Ascending aorta (tissue), 2 donors: ENCODE data around the gene FAM3C. TPM values are rescaled to one million over a fixed set of nuclear protein-coding genes. Genes with fewer than 3 reads are reported as not detected.
A peak's percentile ranks its signal among the peaks of the same experiment; 100 is the strongest.
"Not testable (repeated sequence)": the region's sequence is repeated elsewhere in the genome, so short reads cannot be mapped to it uniquely, and the experiment has no call there.

Experiments used
- DNase-seq, 2 donors: peaks; one replicate each; pipeline ENCODE4 v3.0.0-alpha.2; 2019; ENCODE audit warnings: low spot score in 2 of 2
- H3K27ac ChIP-seq, 2 donors: fragments of 200-600 bp; sonication (generic); one replicate each; pipeline ENCODE4 v1.5.1; 2016 to 2017; ENCODE audit warnings: mild to moderate bottlenecking in 1 of 2
- H3K27me3 ChIP-seq: fragments of 200-600 bp; sonication (generic); one replicate; pipeline ENCODE4 v1.5.1; 2017
- H3K36me3 ChIP-seq, 2 donors: fragments of 200-600 bp; sonication (generic); one replicate each; pipeline ENCODE4 v1.5.1; 2016
- H3K4me1 ChIP-seq, 2 donors: fragments of 200-600 bp; sonication (generic); one replicate each; pipeline ENCODE4 v1.5.1; 2016 to 2017; ENCODE audit warnings: mild to moderate bottlenecking in 1 of 2
- H3K4me3 ChIP-seq, 2 donors: fragments of 200-600 bp; sonication (generic); one replicate each; pipeline ENCODE4 v1.5.1; 2016 to 2017; ENCODE audit warnings: mild to moderate bottlenecking in 1 of 2
- H3K9me3 ChIP-seq, 2 donors: fragments of 200-600 bp; sonication (generic); one replicate each; pipeline ENCODE4 v1.5.1; 2016
- CTCF ChIP-seq, 3 experiments: fragments of 200-600 bp in 2 of 3; fragments of 450-650 bp in 1 of 3; sonication (generic) in 2 of 3; IDR thresholded peaks; one replicate each; pipeline ENCODE4 v1.5.1; 2016 to 2019; ENCODE audit warnings: antibody characterized with exemption in 3 of 3, mild to moderate bottlenecking in 1 of 3, moderate library complexity in 1 of 3
- intact Hi-C: fragments of 100-400 bp; cut with DNase I; formaldehyde crosslinking; loops from one replicate; pipeline ENCODE4 v1.15.1; 2023
- total RNA-seq: library from RNA; depleted of rRNA; stranded (reverse); fragments of >200 nt; gene quantifications from one replicate; pipeline ENCODE4 v1.1.0, GENCODE V29; 2016

Gene FAM3C
- 27.6 TPM for total RNA-seq

GRCh38 chr7:121395961-121396757 is at the start of gene FAM3C:
TSS of gene FAM3C (minus strand) at chr7:121396308. CDS start at chr7:121382969, 13,339 bp downstream.
- DNase-seq, result peak; percentile 75 to 95
- intact Hi-C loops, result loop anchor here (2.0 to 5.0 kb wide), 4 partner anchors 29 to 746 kb away; partner anchors contain the start of genes AASS, ING3 and TSPAN12
- no peaks in the 10 kb centered on the region for H3K4me1 ChIP-seq
- peak; percentile 83 to 96 (median 92) for TF ChIP-seq CTCF (IDR thresholded peaks at IDR 0.05)
- H3K27ac ChIP-seq, result peak within 1 kb of the TSS; percentile 85 to 91
- H3K9me3 ChIP-seq, result no peaks in the 10 kb centered on the region
- H3K36me3 ChIP-seq, result no peaks in the 10 kb centered on the region
- H3K4me3 ChIP-seq, result peak within 1 kb of the TSS; percentile 93 to 100
- H3K27me3 ChIP-seq, result no peaks in the 10 kb centered on the region

- no peak for TF ChIP-seq CTCF (IDR thresholded peaks at IDR 0.05)
- Histone ChIP-seq H3K27ac (no peak overlapping the region), H3K4me3 (no peak overlapping the region), H3K4me1 (peaks cover 0 to 4% of the 10 kb centered on the region in 2 donors), H3K36me3 (no peaks in the 10 kb centered on the region), H3K9me3 (peaks cover 0 to 3% of the 10 kb centered on the region in 2 donors), H3K27me3 (no peaks in the 10 kb centered on the region)
- intact Hi-C loops, result no loop called here
- DNase-seq, result no peak
Observed at GRCh38 chr7:121442845-121443244, 46.7 kb upstream of the FAM3C start.

- TF ChIP-seq CTCF (IDR thresholded peaks at IDR 0.05), result no peak
- peaks cover 0 to 6% of the 10 kb centered on the region in 2 donors for H3K4me1 ChIP-seq
- no peaks in the 10 kb centered on the region for H3K36me3 ChIP-seq
- DNase-seq, result no peak
- intact Hi-C loops, result no loop called here
- H3K9me3 ChIP-seq, result peaks cover 0 to 3% of the 10 kb centered on the region in 2 donors
- no peak overlapping the region for H3K27ac ChIP-seq
- no peaks in the 10 kb centered on the region for H3K27me3 ChIP-seq
- H3K4me3 ChIP-seq, result no peak overlapping the region
Observed at GRCh38 chr7:121440857-121441503, 44.9 kb upstream of the FAM3C start.

- H3K4me1 ChIP-seq, H3K27me3 ChIP-seq, intact Hi-C loops, H3K9me3 ChIP-seq, H3K36me3 ChIP-seq, H3K27ac ChIP-seq: not testable (repeated sequence)
- DNase-seq, result peak; percentile 21 to 78
- H3K4me3 ChIP-seq, result peak overlapping the region; percentile 19 to 41
Observed at GRCh38 chr7:121438043-121438955, 42.2 kb upstream of the FAM3C start.

- H3K27me3 ChIP-seq, result no peaks in the 10 kb centered on the region
- DNase-seq, result no peak
- H3K9me3 ChIP-seq, result peaks cover 0 to 3% of the 10 kb centered on the region in 2 donors
- H3K4me1 ChIP-seq, result peaks cover 0 to 6% of the 10 kb centered on the region in 2 donors
- H3K27ac ChIP-seq, result no peak overlapping the region
- no peaks in the 10 kb centered on the region for H3K36me3 ChIP-seq
- peak overlapping the region in 1 of 2 donors; percentile 41 for H3K4me3 ChIP-seq
- TF ChIP-seq CTCF (IDR thresholded peaks at IDR 0.05), result no peak
- intact Hi-C loops, result no loop called here
Observed at GRCh38 chr7:121437470-121437869, 41.4 kb upstream of the FAM3C start.
